DOHH2 (cell line): Measurements from ENCODE around the gene NPIPB2.

Experiments
- H3F3A ChIP-seq: fragments of 200-600 bp; sonication (generic), shearing (Covaris generic); 2 replicates; pipeline ENCODE4 v1.6.0; 2016; ENCODE audit warnings: antibody characterized with exemption, mild to moderate bottlenecking; ENCODE audit not compliant: control insufficient read depth, insufficient read depth
- H3K27ac ChIP-seq: fragments of 200-600 bp; sonication (generic); 2 replicates; pipeline ENCODE4 v1.5.1; 2014; ENCODE audit warnings: low read depth, mild to moderate bottlenecking, low read length, moderate library complexity
- H3K27me3 ChIP-seq: fragments of 200-600 bp; sonication (generic); 2 replicates; pipeline ENCODE4 v1.6.1; 2014; ENCODE audit warnings: mild to moderate bottlenecking, low read length, mixed read lengths; ENCODE audit not compliant: control insufficient read depth
- H3K36me3 ChIP-seq: fragments of 200-600 bp; sonication (generic); 2 replicates; pipeline ENCODE4 v1.6.1; 2014; ENCODE audit warnings: mild to moderate bottlenecking, low read length, moderate library complexity, mixed read lengths; ENCODE audit not compliant: control insufficient read depth
- H3K4me1 ChIP-seq: fragments of 200-600 bp; sonication (generic); 2 replicates; pipeline ENCODE4 v1.6.1; 2014; ENCODE audit warnings: mild to moderate bottlenecking, low read length, mixed read lengths; ENCODE audit not compliant: control insufficient read depth
- H3K4me2 ChIP-seq: fragments of 200-600 bp; sonication (generic); 2 replicates; pipeline ENCODE4 v1.6.0; 2014; ENCODE audit warnings: mild to moderate bottlenecking, low read length, moderate library complexity
- H3K4me3 ChIP-seq: fragments of 200-600 bp; sonication (generic); 2 replicates; pipeline ENCODE4 v1.5.1; 2014; ENCODE audit warnings: mild to moderate bottlenecking, low read length, mixed read lengths
- H3K79me2 ChIP-seq: fragments of 200-600 bp; sonication (generic); 2 replicates; pipeline ENCODE4 v1.6.1; 2014; ENCODE audit warnings: mild to moderate bottlenecking, low read length, mixed read lengths; ENCODE audit not compliant: control insufficient read depth
- H3K9me2 ChIP-seq: fragments of 200-600 bp; sonication (generic); replicated peaks from 2 replicates; pipeline ENCODE4 v1.6.1; 2014; ENCODE audit warnings: mild to moderate bottlenecking, low read length, mixed read lengths; ENCODE audit not compliant: control insufficient read depth
- H3K9me3 ChIP-seq: fragments of 200-600 bp; sonication (generic); 2 replicates; pipeline ENCODE4 v1.6.1; 2014; ENCODE audit warnings: antibody characterized with exemption, low read length, mixed read lengths; ENCODE audit not compliant: control insufficient read depth, insufficient read depth
- H4K20me1 ChIP-seq: fragments of 200-600 bp; sonication (generic); 2 replicates; pipeline ENCODE4 v1.6.0; 2014; ENCODE audit warnings: low read depth, mild to moderate bottlenecking, antibody characterized with exemption, low read length, moderate library complexity; ENCODE audit not compliant: control insufficient read depth, insufficient read depth
- CTCF ChIP-seq: fragments of 200-600 bp; sonication (generic); IDR thresholded peaks from one replicate; pipeline ENCODE4 v1.5.1; 2014; ENCODE audit warnings: antibody characterized with exemption, mild to moderate bottlenecking, low read depth, low read length; ENCODE audit not compliant: poor library complexity, severe bottlenecking
- EZH2phosphoT487 ChIP-seq: fragments of 200-600 bp; sonication (generic); IDR thresholded peaks from 2 replicates; pipeline ENCODE4 v1.6.1; 2017; ENCODE audit warnings: borderline replicate concordance, mild to moderate bottlenecking, antibody characterized with exemption, low read length, moderate library complexity, mixed read lengths

NPIPB2 gene

GRCh38 chr16:11907160-11907970, 34.5 kb downstream of the NPIPB2 start:
- no peak overlapping the region for H3K27ac ChIP-seq
- no peak overlapping the region for H3K4me3 ChIP-seq
- no peak overlapping the region for H3K4me2 ChIP-seq
- peaks cover 69% of the 10 kb centered on the region for H3K36me3 ChIP-seq
- H3K27me3 ChIP-seq: no peaks in the 10 kb centered on the region
- H3F3A ChIP-seq: peaks cover 5% of the 10 kb centered on the region; the same call in 1 of the 2 replicates
- peaks cover 29% of the 10 kb centered on the region for H3K4me1 ChIP-seq
- no peaks in the 10 kb centered on the region for H3K9me3 ChIP-seq
- peaks cover 99% of the 10 kb centered on the region for H3K79me2 ChIP-seq
- peaks cover 26% of the 10 kb centered on the region for H4K20me1 ChIP-seq
- TF ChIP-seq EZH2phosphoT487 (no peak), CTCF (no peak)
- H3K9me2 ChIP-seq: no peaks in the 10 kb centered on the region

GRCh38 chr16:11903906-11904305, 37.9 kb downstream of the NPIPB2 start:
- Histone ChIP-seq H4K20me1 (peaks cover 22% of the 10 kb centered on the region), H3K4me3 (no peak overlapping the region), H3K36me3 (peaks cover 62% of the 10 kb centered on the region), H3K4me1 (peaks cover 11% of the 10 kb centered on the region), H3K79me2 (peaks cover 98% of the 10 kb centered on the region), H3K4me2 (no peak overlapping the region), H3F3A (peaks cover 5% of the 10 kb centered on the region; the same call in 1 of the 2 replicates), H3K27ac (no peak overlapping the region), H3K27me3 (no peaks in the 10 kb centered on the region), H3K9me2 (no peaks in the 10 kb centered on the region), H3K9me3 (no peaks in the 10 kb centered on the region)
- no peak for TF ChIP-seq EZH2phosphoT487

GRCh38 chr16:11901091-11901490, 40.8 kb downstream of the NPIPB2 start:
- H3K27me3 ChIP-seq: no peaks in the 10 kb centered on the region
- peaks cover 3% of the 10 kb centered on the region; the same call in 1 of the 2 replicates for H3F3A ChIP-seq
- H3K4me3 ChIP-seq: no peak overlapping the region
- no peaks in the 10 kb centered on the region for H3K9me3 ChIP-seq
- peaks cover under 1% of the 10 kb centered on the region; the same call in 1 of the 2 replicates for H3K4me1 ChIP-seq
- TF ChIP-seq EZH2phosphoT487 (no peak), CTCF (no peak)
- no peaks in the 10 kb centered on the region for H3K9me2 ChIP-seq
- peaks cover 65% of the 10 kb centered on the region for H3K36me3 ChIP-seq
- peaks cover 7% of the 10 kb centered on the region for H4K20me1 ChIP-seq
- H3K79me2 ChIP-seq: peaks cover 100% of the 10 kb centered on the region
- no peak overlapping the region for H3K4me2 ChIP-seq
- H3K27ac ChIP-seq: no peak overlapping the region

- Histone ChIP-seq H3K79me2 (peaks cover 66% of the 10 kb centered on the region), H3K27me3 (no peaks in the 10 kb centered on the region), H3K9me2 (no peaks in the 10 kb centered on the region), H3F3A (no peaks in the 10 kb centered on the region; the same call in 1 of the 2 replicates), H4K20me1 (peaks cover 6% of the 10 kb centered on the region; the same call in 1 of the 2 replicates), H3K36me3 (peaks cover 78% of the 10 kb centered on the region), H3K4me3 (no peak overlapping the region), H3K4me2 (no peak overlapping the region), H3K27ac (no peak overlapping the region), H3K9me3 (no peaks in the 10 kb centered on the region), H3K4me1 (no peaks in the 10 kb centered on the region)
- TF ChIP-seq CTCF: no peak
- TF ChIP-seq EZH2phosphoT487: no peak
These were observed 45.2 kb downstream of the NPIPB2 start for GRCh38 chr16:11896486-11897176.
